ENCODE measurements around the gene USP6NL.

DNA sequence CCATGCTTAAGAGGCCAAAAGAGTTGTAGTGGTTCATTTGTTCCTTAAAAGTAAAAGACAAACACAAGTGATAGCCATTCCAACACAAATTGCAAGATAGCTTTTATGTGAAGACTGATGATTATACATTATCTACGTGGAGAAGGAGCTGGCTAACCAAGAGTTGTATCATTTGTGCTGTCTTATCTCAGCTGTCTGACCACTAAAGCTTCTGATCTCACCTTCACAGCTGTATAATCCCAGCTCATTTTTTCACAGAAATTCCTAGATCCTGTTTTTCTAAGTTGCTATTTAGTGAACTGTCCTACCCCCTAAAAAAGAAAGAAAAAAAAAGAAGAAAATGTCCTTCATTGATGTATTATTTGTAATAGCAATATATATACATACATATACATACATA is 9.8 kb downstream of the USP6NL start:
- TF ChIP-seq ERF (CRISPR knock-in tag; IDR thresholded peaks at IDR 0.05) (no peak), NFYB (IDR thresholded peaks at IDR 0.05; ENCODE audit: extremely low read depth, insufficient read length) (no peak), BRD9 (IDR thresholded peaks at IDR 0.05; ENCODE audit: low read depth, partially characterized antibody) (no peak), POLR2A (conservative IDR thresholded peaks at IDR 0.05) (no peak), SMARCC2 (IDR thresholded peaks at IDR 0.05; ENCODE audit: low read depth) (peak; percentile 71; the same call in 1 of the 2 replicates), TAF1 (IDR thresholded peaks at IDR 0.05; ENCODE audit: control insufficient read depth, extremely low read depth, insufficient read depth, low read length, severe bottlenecking) (no peak), CCAR2 (IDR thresholded peaks at IDR 0.05; ENCODE audit: low read depth, low read length) (no peak), EGR1 (conservative IDR thresholded peaks at IDR 0.05) (no peak), PML (IDR thresholded peaks at IDR 0.05; ENCODE audit: low read length) (peak; percentile 81)
- TF ChIP-seq, protein P1, sequence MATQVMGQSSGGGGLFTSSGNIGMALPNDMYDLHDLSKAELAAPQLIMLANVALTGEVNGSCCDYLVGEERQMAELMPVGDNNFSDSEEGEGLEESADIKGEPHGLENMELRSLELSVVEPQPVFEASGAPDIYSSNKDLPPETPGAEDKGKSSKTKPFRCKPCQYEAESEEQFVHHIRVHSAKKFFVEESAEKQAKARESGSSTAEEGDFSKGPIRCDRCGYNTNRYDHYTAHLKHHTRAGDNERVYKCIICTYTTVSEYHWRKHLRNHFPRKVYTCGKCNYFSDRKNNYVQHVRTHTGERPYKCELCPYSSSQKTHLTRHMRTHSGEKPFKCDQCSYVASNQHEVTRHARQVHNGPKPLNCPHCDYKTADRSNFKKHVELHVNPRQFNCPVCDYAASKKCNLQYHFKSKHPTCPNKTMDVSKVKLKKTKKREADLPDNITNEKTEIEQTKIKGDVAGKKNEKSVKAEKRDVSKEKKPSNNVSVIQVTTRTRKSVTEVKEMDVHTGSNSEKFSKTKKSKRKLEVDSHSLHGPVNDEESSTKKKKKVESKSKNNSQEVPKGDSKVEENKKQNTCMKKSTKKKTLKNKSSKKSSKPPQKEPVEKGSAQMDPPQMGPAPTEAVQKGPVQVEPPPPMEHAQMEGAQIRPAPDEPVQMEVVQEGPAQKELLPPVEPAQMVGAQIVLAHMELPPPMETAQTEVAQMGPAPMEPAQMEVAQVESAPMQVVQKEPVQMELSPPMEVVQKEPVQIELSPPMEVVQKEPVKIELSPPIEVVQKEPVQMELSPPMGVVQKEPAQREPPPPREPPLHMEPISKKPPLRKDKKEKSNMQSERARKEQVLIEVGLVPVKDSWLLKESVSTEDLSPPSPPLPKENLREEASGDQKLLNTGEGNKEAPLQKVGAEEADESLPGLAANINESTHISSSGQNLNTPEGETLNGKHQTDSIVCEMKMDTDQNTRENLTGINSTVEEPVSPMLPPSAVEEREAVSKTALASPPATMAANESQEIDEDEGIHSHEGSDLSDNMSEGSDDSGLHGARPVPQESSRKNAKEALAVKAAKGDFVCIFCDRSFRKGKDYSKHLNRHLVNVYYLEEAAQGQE (IDR thresholded peaks at IDR 0.05; ENCODE audit: borderline replicate concordance) = no peak
- TF ChIP-seq, protein P1 (CRISPR knock-in tag; IDR thresholded peaks at IDR 0.05; ENCODE audit: low read depth) = no peak
- TF ChIP-seq, protein P2, sequence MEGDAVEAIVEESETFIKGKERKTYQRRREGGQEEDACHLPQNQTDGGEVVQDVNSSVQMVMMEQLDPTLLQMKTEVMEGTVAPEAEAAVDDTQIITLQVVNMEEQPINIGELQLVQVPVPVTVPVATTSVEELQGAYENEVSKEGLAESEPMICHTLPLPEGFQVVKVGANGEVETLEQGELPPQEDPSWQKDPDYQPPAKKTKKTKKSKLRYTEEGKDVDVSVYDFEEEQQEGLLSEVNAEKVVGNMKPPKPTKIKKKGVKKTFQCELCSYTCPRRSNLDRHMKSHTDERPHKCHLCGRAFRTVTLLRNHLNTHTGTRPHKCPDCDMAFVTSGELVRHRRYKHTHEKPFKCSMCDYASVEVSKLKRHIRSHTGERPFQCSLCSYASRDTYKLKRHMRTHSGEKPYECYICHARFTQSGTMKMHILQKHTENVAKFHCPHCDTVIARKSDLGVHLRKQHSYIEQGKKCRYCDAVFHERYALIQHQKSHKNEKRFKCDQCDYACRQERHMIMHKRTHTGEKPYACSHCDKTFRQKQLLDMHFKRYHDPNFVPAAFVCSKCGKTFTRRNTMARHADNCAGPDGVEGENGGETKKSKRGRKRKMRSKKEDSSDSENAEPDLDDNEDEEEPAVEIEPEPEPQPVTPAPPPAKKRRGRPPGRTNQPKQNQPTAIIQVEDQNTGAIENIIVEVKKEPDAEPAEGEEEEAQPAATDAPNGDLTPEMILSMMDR (IDR thresholded peaks at IDR 0.05 in 2 of 3, conservative IDR thresholded peaks at IDR 0.05 in 1 of 3; ENCODE audit: insufficient read depth in 2 of 3, low read depth in 1 of 3, low read length in 3 of 3) = no peak
